NCI-H2081 treated with DMSO at 0.1 percent for 48 hours (cell line): ENCODE results near the gene ACOT6.
"Not testable (repeated sequence)": the region's sequence is repeated elsewhere in the genome, so short reads cannot be mapped to it uniquely, and the experiment has no call there.

Experiments
- DNase-seq: peaks from one replicate; lab custom pipeline; 2025; lab: John Stamatoyannopoulos, UW

The ACOT6 gene

DNA sequence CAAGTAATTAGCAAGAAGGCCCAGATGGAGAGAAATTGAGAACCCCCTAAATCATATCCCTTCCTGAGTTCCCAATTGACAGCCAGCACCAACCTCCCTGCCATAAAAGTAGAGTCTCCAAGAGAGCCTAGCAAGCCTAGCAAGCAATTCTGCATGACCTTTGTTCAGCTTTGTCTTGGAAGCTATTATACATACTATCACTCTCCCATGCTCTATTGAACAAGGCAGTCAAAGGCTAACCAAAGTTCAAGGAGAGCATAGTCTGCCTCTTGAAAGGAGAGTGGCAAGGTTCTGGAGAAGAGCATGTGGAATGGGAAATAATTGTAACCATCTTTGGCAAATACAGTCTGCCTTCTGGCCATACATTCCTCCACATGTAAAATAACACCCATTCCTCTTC lies 12.8 kb upstream of the ACOT6 start:
- no peak for DNase-seq

DNA sequence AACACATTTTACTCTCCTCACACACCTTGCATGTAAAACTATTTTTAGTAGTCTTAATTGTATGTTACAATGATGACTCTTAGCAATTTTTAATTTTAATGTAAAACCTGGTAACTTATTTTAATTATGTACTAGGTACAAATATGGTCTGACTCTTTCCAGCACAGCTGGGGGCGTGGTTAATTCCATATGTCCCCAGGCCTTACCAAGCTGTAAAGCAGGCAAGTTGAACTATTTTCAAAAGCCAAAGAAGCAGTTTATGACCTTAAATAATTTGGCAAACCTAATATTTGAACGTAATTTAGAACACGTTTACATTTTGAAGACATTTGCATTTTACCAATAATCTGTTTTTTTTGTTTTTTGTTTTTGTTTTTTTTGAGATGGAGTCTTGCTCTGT lies 9.3 kb upstream of the ACOT6 start:
- DNase-seq, result no peak

DNA sequence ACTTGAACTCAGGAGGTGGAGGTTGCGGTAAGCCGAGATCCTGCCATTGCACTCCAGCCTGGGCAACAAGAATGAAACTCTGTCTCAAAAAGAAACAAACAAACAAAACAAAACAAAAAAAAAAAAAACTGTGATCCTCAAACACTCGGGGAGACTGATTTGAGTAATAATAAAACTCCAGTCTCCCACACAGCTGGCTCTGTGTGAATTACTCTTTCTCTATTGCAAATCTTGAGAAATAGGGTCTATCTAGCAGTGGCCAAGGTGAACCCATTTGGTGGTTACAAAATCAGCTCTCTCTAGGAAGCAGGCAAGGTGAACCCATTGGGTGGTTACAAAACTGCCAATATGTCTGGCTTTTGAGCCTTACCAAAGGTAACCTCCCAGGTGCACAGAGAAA lies 6.0 kb upstream of the ACOT6 start:
- DNase-seq, result no peak

DNA sequence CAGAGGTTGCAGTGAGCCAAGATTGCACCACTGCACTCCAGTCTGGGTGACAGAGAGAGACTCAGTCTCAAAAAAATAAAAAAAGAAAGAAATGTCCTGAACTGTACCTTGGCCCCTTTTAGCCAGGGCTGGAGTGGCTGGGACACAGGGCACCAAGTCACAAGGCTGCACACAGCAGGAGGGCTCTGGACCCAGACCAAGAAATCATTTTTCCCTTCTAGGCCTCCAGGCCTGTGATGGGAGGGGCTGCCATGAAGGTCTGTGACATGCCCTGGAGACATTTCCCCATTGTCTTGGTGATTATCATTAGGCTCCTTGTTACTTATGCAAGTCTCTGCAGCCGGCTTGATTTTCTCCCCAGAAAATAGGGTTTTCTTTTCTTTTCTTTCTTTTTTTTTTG lies 5.1 kb upstream of the ACOT6 start:
- no peak for DNase-seq

DNA sequence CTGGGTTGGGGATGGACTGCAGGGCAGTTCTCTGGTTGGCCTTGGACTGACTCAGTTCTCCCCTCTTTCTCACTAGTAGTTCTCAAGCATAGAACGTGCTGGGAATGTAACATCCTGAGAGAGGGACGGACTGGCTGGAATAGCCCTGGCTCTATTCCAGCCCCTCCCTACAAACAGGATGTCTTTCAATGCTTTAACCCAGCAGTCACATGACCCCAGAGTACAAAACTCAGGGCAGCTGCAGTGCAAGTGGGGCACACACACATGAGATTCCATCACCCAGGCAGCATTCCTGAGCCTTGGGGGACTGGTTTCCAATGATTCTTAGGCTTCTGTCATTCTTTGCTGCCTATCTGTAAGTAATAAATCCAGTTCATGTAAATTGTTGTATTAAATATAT lies 1.6 kb upstream of the ACOT6 start:
- DNase-seq, result no peak

DNA sequence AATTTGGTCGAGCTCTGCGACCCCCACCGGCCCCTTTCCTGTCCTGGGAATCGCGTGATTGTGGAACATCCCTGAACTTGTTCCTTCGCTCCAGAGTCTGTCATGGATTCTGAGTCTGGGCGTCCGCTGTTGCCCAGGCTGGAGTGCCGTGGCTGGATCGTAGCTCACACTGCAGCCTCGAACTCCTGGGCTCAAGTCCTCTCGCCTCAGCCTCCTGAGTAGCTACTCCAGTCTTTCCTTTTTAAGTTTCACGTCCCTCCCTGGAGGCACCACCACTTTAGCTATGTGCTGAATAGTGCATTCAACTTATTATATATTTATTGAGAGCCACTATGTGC lies 698 bp downstream of the ACOT6 start:
- DNase-seq, result no peak

DNA sequence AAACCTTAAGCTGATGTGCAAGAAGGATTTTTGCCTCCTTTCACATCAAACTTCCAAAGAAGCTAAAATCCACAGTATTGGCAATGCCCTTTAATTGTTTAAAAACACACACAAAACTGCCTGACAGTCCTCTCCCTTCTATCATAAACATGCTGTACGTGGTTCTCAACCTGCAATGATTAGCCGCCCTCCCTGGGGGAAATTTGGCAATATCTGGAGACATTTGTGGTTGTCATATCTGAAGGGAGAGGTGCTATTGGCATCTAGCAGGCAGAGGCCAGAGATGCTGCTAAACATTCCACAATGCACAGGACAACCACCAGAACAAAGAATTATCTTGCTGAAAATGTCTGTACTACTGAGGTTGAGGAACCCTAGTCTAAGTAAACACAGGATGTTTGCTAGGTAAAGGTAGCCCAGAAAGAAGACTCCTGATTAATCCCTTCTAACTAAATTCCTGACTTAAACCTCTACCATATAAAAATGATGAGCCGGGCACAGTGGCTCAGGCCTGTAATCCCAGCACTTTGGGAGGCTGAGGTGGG lies 1.2 kb downstream of the ACOT6 start:
- DNase-seq, result no peak

DNA sequence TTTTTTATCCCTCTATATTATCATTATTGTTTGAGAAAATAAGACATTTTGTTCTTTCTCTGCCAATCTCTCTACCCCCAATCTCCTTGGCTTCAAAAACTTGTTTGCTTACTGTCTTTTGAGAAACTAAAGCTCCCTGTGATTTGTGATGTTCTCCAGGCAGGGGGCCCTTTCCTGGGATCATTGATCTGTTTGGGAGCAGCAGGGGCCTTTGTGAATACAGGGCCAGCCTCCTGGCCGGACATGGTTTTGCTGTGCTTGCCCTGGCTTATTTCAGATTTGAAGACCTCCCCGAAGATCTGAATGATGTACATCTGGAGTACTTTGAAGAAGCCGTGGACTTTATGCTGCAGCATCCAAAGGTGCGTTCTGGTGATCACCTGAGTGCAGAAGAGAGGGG lies 4.5 kb downstream of the ACOT6 start:
- no peak for DNase-seq

DNA sequence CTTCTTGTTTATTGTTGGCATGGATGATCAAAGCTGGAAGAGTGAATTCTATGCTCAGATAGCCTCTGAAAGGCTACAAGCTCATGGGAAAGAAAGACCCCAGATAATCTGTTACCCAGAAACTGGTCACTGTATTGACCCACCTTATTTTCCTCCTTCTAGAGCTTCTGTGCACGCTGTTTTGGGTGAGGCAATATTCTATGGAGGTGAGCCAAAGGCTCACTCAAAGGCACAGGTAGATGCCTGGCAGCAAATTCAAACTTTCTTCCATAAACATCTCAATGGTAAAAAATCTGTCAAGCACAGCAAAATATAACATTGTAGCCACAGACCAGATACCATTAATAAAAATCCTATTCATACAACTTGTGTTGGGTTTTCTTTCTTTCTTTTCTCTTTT lies 7.2 kb downstream of the ACOT6 start:
- DNase-seq, result no peak

DNA sequence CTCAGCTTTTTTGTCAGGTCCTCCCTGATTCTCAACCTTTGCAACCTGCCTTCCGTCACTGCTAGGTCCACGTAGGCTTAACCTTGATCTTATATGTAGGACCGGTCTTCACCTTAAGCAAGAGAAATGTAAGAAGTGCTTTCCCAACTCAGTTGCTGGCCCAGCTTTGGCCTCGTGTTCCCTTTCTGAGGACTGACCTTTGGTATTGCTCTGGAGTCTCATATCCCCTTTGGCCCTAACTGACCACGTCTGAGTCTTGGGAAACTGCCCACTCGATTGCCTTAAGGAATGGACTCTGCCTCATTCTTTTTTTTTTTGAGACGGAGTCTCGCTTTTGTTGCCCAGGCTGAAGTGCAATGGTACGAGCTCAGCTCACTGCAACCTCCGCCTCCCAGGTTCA lies 8.0 kb downstream of the ACOT6 start:
- DNase-seq, result no peak

DNA sequence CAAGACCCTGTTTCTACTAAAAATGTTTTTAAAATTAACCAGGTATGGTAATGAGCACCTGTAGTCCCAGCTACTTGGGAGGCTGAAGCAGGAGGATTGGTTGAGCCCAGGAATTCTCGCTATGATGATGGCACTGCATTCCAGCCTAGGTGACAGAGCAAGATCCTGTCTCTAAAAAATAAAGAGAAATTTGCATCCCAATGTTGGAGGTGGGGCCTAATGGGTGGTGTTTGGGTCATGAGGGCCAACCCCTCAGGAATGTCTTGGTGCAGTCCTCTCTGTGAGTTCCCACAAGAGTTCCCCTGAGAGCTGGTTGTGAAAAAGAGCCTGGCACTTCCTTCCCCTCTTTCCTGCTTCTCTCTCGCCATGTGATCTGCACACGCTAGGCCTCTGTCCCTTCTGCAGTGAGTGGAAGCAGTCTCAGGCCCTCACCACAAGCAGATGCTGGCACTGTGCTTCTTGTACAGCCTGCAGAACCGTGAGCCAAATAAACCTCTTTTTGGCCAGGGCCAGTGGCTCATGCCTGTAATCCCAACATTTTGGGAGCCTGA lies 11.3 kb downstream of the ACOT6 start:
- DNase-seq, result no peak

DNA sequence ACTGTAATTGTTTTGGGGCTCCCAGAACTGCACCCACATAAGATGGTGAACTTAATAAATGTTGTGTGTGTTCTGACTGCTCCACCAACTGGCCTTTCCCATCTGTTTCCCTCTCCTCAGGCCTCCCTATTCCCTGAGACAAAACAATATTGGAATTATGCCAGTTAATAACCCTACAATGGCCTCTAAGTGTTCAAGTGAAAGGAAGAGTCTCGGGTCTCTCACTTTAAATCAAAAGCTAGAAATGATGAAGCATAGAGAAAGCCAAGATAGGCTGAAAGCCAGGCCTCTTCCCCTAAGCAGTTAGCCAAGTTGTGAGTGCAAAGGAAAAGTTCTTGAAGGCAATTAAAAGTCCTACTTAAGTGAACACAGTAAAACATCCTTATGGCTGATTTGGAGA lies 13.4 kb downstream of the ACOT6 start:
- DNase-seq, result no peak

DNA sequence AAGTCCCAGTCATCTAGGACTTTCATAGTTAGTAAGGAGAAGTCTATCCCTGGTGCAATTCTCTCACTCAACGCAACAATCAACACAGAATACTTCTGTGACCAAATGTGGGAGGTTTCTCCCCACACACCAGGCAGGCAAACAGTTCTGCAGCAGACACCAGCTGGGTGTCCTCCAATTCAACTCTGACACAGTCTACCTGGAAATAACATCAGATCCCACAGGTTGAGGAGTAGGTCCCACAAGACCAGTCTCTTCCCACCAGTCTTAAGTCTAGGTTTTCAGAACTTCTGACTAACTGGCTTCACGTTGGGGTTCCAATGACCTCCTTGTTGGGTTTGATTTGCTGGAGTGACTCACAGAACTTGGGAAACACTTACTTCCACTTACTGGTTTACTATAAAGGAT lies 14.8 kb downstream of the ACOT6 start:
- no peak for DNase-seq

DNA sequence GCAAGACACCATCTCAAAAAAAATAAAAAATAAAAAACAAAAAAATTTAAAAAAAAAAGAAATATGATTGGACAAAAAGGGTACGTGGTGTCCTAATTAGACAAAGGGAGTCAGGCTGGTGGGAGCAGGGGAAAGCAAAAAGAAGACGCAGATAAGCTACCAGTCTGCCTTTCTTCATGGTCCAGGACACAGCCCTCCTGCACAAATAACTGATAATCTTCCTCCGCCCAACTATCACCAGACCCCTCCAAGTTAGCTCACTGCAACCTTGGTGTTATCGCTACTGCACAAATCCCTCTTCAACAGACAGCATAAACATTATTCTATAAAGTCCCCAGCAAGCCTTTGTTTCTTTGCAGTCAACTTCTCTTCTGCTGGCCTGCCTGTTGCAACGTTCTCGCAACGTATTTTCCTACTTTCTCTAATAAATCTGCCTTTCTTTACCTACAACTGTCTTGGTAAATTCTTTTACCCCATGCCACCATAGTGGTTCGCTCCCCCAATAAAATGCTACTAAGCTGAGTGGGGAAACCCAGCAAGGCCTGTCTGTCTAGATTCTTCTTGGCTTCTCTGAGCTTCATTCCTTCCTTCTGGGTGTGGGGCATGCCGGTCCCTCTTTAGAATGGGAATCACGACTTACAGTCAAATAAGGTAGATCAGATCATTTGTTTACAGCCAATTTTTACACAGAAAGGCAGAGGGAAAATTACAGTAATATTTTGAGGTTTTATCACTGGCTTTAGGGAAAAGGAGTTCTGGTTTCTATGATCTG lies 17.9 kb downstream of the ACOT6 start:
- DNase-seq, result no peak

DNA sequence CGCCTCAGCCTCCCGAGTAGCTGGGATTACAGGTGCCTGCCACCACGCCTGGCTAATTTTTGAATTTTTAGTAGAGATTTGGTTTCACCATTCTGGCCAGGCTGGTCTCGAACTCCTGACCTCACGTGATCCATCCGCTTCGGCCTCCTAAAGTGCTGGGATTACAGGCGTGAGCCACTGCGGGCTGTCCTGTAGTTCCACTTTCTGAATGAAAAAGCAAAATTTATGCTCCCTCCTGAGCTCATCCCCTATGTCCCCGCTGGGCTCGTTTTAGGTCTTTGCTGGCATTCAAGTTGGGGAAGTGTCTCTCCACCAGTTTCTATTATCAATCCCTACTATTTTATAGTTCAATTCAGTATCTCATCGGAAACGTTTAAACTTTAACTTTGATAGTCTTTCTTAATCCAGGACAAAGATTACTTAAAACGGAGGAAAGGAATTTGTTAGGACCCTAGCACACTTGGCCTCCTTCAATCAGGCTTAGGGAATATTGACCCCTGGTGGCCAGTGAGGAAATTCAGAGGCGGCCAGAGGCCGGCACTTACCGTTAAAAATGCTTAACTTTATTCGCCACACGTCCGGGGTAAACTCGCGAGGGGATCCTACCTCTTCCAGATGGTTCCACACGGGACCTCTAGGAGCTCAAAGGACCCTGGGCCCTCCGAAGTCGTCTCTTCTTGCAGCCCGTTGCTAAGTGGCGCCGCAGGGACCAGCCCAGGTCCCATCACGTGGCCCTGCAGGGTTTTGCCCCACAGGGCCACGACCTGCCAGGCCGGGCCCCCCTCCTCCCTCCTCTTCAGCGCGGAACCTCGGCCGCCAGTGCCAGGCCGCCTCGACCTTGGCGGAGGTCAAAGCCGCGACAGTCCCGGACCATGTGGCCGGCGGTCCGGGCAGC lies 21.0 kb downstream of the ACOT6 start:
- DNase-seq, result peak; percentile 14

DNA sequence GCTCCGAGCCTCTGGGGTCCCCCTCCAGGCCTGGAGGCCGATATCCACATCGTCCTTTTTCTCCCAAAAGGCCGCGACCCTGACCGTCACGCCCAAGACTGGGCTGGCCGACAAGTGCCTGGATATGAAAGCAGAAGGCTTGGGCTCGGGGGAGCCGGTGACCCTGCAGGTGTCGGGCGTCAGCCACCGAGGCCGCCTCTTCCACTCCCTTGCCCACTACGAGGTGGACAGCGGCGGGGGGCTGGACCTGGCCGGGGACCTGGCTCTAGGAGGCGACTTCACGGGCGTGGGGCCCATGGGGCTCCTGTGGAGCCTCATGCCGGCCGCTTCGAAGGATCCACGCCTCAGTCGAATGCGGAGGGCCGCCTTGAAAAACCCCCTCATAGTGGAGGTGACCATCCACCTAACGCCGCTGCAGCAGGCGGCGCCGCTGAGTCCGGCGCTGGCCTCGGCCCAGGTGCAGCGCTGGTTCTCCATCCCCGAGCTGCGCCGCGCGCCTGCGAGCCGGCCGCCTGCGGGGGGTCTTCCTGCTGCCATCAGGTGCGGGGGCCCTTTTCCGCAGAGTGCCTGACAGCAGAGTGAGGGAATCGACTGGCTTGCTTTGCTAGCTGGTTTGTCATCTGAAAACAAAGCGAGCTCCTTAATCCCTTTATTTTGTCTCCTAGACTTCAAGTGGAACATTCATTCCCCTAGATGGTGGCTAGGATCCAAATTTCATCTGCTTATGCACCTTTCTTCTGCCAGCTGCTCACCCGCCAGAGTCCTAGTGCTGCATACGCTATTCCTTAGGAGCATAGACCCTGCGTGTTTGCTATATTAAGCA lies 21.9 kb downstream of the ACOT6 start:
- DNase-seq, result no peak

DNA sequence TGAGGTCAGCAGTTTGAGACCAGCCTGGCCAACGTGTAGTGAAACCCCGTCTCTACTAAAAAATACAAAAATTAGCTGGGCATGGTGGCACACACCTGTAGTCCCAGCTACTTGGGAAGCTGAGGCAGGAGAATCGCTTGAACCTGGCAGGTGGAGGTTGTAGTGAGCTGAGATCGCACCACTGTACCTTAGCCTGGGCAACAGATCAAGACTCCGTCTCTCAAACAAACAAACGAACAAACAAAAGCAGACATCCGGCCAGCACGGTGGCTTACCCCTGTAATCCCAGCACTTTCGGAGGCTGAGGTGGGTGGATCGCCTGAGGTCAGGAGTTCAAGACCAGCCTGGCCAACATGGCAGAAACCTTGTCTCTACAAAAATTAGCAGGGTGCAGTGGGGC lies 24.0 kb downstream of the ACOT6 start:
- not testable (repeated sequence) for DNase-seq

DNA sequence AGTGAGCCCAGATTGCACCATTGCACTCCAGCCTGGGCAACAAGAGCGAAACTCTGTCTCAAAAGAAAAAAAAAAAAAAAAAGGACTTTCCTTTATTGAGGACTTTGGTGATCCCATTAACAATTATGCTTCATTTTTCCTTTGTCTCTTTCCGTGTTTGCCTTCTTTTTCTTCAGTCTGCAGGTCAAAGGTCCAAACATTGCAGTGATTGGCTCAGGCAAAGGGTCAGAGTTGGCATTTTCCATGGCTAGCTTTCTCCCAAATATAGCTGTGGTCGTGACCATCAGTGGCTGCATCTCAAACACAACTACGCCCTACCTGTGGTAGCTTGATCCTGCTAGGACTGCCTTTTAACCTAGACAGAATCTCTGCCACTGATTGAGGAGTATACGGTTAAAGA lies 25.5 kb downstream of the ACOT6 start:
- no peak for DNase-seq

DNA sequence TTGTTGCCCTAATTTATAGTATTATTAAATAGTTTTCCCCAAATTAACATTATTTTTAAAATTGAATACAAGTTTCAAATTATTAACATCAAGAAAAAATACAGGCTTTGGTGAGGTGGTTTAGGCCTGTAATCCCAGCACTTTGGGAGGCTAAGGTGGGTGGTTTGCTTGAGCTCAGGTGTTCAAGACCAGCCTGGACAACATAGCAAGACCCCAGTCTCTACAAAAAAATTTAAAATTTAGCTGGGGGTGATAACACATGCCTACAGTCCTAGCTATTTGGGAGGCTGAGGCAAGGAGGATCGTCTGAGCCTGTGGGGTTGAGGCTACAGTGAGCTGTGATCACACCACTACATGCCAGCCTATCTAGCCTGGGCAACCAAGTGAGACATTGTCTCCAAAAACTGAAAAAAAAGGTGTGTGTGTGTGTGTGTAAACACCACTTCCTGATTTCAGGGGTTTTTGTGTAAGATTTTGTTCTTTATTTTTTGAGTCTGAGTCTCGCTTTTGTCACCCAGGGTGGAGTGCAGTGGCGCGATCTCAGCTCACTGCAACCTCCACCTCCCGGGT lies 28.6 kb downstream of the ACOT6 start:
- DNase-seq, result no peak

DNA sequence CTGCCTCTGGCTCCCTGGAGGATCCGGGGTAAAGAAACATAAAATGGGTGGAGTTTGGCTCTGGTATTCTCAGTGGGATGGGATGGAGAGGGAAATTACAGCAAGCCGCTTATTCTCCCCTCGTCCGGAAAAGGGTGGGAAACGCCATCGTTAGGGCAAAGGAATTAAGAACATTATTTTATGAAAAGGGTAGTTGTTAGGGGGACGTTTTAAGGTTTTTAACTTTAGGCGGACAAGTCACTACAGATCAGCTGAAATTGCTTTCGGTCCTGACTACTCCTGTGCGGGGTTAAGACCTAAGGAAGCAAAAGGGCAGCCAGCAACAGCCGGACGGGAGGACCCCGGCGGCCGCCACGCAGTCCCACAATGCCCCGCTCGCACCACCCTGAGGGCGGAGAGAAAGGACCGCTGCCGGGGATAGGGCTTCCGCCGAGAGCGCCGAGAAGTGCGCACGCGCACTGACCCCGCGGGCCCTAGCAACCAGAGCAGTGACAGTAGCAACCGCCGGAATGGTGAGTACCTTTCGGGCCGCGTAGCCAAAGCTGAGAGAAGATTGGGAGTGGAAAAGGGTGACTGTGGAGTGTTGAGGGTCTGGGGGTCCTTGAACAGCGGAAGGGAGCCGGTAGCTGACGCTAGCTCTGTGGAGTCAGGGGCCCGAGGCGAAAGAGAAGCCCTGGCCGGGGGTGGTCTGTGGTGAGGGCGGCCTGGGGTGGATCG lies 32.4 kb downstream of the ACOT6 start, which contains the start of gene DNAL1:
DNAL1 (plus strand) TSS at position 456 of the 717 bp plus-strand sequence; CDS start at position 510, 54 bp downstream.
- peak; percentile 69 for DNase-seq

DNA sequence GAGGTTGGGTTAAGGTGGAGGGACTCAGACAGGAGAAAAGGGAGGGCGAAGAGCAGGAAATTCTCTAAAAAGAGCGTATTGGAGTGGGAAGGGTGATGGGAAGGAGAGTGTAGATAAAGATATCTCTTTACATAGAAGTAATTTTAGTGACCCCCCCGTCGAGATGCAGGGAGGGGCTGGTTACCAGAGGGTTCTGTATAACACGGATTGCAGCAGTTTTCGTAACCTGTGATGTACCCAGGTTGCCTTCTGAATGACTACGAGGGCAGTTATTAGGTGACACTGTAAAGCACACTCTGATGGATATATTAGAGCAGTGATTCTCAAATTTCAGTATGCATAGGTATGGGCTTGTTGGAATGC lies 32.9 kb downstream of the ACOT6 start:
- DNase-seq, result no peak
